A549 (cell line): ENCODE results near the gene IGFL4. TPM values are rescaled to one million over a fixed set of nuclear protein-coding genes. Genes with fewer than 3 reads are reported as not detected.

Experiments used
- ATAC-seq, 2 experiments: fragments of 200-7000 bp in 1 of 2; fragments of >200 bp in 1 of 2; cut with Nextera tagmentation in 1 of 2; cut with Tn5 transposase in 1 of 2; 3 replicates each; pipeline versions ENCODE4 v1.8.0 to v1.9.1; 2018 to 2020; ENCODE audit warnings: mild to moderate bottlenecking in 1 of 2, moderate library complexity in 1 of 2
- CTCF ChIA-PET: fragments of 300-600 bp; sonication (Branson Sonifier 250); formaldehyde crosslinking; extraction: SDS; loops from one replicate; lab custom pipeline; 2021; ENCODE audit warnings: antibody characterized with exemption, inconsistent platforms; lab: Yijun Ruan, JAX
- POLR2A ChIA-PET: fragments of 350-600 bp; formaldehyde crosslinking; extraction: SDS; loops from one replicate; lab custom pipeline; 2021; ENCODE audit warnings: antibody characterized with exemption, inconsistent platforms; lab: Yijun Ruan, JAX
- DNase-seq, 2 experiments: peaks; one replicate each; pipeline versions ENCODE4 v3.0.0 to v3.0.0-alpha.2; 2011 to 2016; ENCODE audit warnings: low read depth in 1 of 2, low spot score in 1 of 2
- FAIRE-seq: peaks from 2 replicates; lab custom pipeline; 2011; peaks lifted over from hg19 to GRCh38; lab: Jason Lieb, UNC
- H3K27ac ChIP-seq, 2 experiments: fragments of >200 bp; sonication (Bioruptor Twin); formaldehyde crosslinking; 3 replicates each; pipeline ENCODE4 v1.5.1; 2016 to 2017
- H3K4me1 ChIP-seq: fragments of >200 bp; sonication (Bioruptor Twin); formaldehyde crosslinking; 3 replicates; pipeline ENCODE4 v1.6.1; 2016
- H3K4me2 ChIP-seq: fragments of >200 bp; sonication (Bioruptor Twin); formaldehyde crosslinking; 3 replicates; pipeline ENCODE4 v1.6.1; 2016
- H3K4me3 ChIP-seq: fragments of >200 bp; sonication (Bioruptor Twin); formaldehyde crosslinking; 3 replicates; pipeline ENCODE4 v1.5.1; 2016
- H3K9me3 ChIP-seq: fragments of >200 bp; sonication (Bioruptor Twin); formaldehyde crosslinking; 3 replicates; pipeline ENCODE4 v1.6.1; 2016
- CBX8 ChIP-seq: fragments of 200-600 bp; sonication (generic); IDR thresholded peaks from 2 replicates; pipeline ENCODE4 v1.6.1; 2016
- CEBPB ChIP-seq, 2 experiments: fragments of >200 bp in 1 of 2; sonication (Bioruptor Twin) in 1 of 2; formaldehyde crosslinking in 1 of 2; IDR thresholded peaks; 2 replicates each; pipeline ENCODE4 v1.6.1; 2012 to 2016
- CHD4 ChIP-seq: fragments of 200-600 bp; sonication (generic); IDR thresholded peaks from 2 replicates; pipeline ENCODE4 v1.6.1; 2016; ENCODE audit warnings: antibody characterized with exemption, mild to moderate bottlenecking, borderline replicate concordance
- ELK1 ChIP-seq: fragments of 150-350 bp; IDR thresholded peaks from 2 replicates; pipeline ENCODE4 v1.6.1; 2014; ENCODE audit warnings: low read depth, mild to moderate bottlenecking, low read length
- EP300 ChIP-seq, 2 experiments: fragments of >200 bp; sonication (Bioruptor Twin); formaldehyde crosslinking; IDR thresholded peaks; 2 replicates in 1 of 2; 3 replicates in 1 of 2; pipeline ENCODE4 v1.6.1; 2016 to 2017
- FOSB ChIP-seq: fragments of 250-450 bp; sonication (Bioruptor Pico); IDR thresholded peaks from 2 replicates; pipeline ENCODE4 v1.5.0; 2020; ENCODE audit warnings: mild to moderate bottlenecking, moderate library complexity
- GATA3 ChIP-seq: IDR thresholded peaks from 2 replicates; pipeline ENCODE4 v1.6.1; 2012; ENCODE audit warnings: borderline replicate concordance
- HDAC2 ChIP-seq: fragments of 200-600 bp; sonication (generic); IDR thresholded peaks from 2 replicates; pipeline ENCODE4 v1.6.1; 2016
- HES2 ChIP-seq: fragments of >200 bp; sonication (Bioruptor Twin); formaldehyde crosslinking; IDR thresholded peaks from 2 replicates; pipeline ENCODE4 v1.6.1; 2016
- HOXB13 ChIP-seq: fragments of 250-450 bp; sonication (Bioruptor Pico); IDR thresholded peaks from 2 replicates; pipeline ENCODE4 v1.5.0; 2020; ENCODE audit warnings: low read depth, mild to moderate bottlenecking, moderate library complexity
- HOXB5 ChIP-seq: fragments of 250-450 bp; sonication (Bioruptor Pico); IDR thresholded peaks from 2 replicates; pipeline ENCODE4 v1.5.0; 2020; ENCODE audit warnings: mild to moderate bottlenecking, moderate library complexity
- KDM1A ChIP-seq: fragments of 200-600 bp; sonication (generic); IDR thresholded peaks from 2 replicates; pipeline ENCODE4 v1.6.1; 2016; ENCODE audit warnings: low read depth, mild to moderate bottlenecking
- MAZ ChIP-seq: fragments of 150-350 bp; IDR thresholded peaks from 2 replicates; pipeline ENCODE4 v1.6.1; 2014; ENCODE audit warnings: antibody characterized with exemption, low read depth, low read length, borderline replicate concordance
- MYC ChIP-seq: IDR thresholded peaks from 2 replicates; pipeline ENCODE4 v1.6.1; 2012; ENCODE audit warnings: mild to moderate bottlenecking, inconsistent platforms, low read length, improper control_type of control experiment, borderline replicate concordance
- NFE2L2 ChIP-seq: fragments of 150-350 bp; conservative IDR thresholded peaks from 2 replicates; pipeline ENCODE4 v1.6.1; 2014; ENCODE audit warnings: low read length
- PHF8 ChIP-seq: fragments of 200-600 bp; sonication (generic); IDR thresholded peaks from 2 replicates; pipeline ENCODE4 v1.6.1; 2016; ENCODE audit warnings: low read depth, mild to moderate bottlenecking, antibody characterized with exemption, moderate library complexity, borderline replicate concordance
- POLR2A ChIP-seq: IDR thresholded peaks from 2 replicates; pipeline ENCODE4 v1.6.1; 2012; ENCODE audit warnings: mild to moderate bottlenecking, low read length
- POLR2AphosphoS2 ChIP-seq: conservative IDR thresholded peaks from 2 replicates; pipeline ENCODE4 v1.6.1; 2012; ENCODE audit warnings: low read length, improper control_type of control experiment, inconsistent platforms
- RAD21 ChIP-seq, 2 experiments: fragments of >200 bp in 1 of 2; sonication (Bioruptor Twin) in 1 of 2; formaldehyde crosslinking in 1 of 2; IDR thresholded peaks in 1 of 2; conservative IDR thresholded peaks in 1 of 2; 2 replicates in 1 of 2; 3 replicates in 1 of 2; pipeline ENCODE4 v1.6.1; 2012 to 2018; ENCODE audit warnings: inconsistent platforms in 1 of 2
- TP53 ChIP-seq: fragments of 250-450 bp; sonication (Bioruptor Pico); IDR thresholded peaks from 2 replicates; pipeline ENCODE4 v1.5.0; 2021; ENCODE audit warnings: mild to moderate bottlenecking, moderate library complexity
- ZC3H11A ChIP-seq: fragments of 450-650 bp; IDR thresholded peaks from 2 replicates; pipeline ENCODE4 v1.6.1; 2014; ENCODE audit warnings: antibody characterized with exemption, mild to moderate bottlenecking
- ZFP36 ChIP-seq: fragments of 450-650 bp; IDR thresholded peaks from 2 replicates; pipeline ENCODE4 v1.6.1; 2014; ENCODE audit warnings: borderline replicate concordance; ENCODE audit not compliant: partially characterized antibody
- ZNF302 ChIP-seq: fragments of 250-450 bp; sonication (Bioruptor Pico); IDR thresholded peaks from 2 replicates; pipeline ENCODE4 v1.9.0; 2021; ENCODE audit warnings: inconsistent platforms, mild to moderate bottlenecking, moderate library complexity
- WGBS: methylation state at CpG from one replicate; pipeline ENCODE4 v1.1.6; 2017; ENCODE audit errors: missing lambda C conversion rate; 5-methylcytosine and 5-hydroxymethylcytosine counted together
- polyA minus RNA-seq: library from RNA; depleted of rRNA, polyadenylated mRNA; stranded (reverse); fragments of >200 nt; gene quantifications from 2 replicates; pipeline ENCODE4 v1.2.3, GENCODE V29; 2011; rRNA and poly(A)+ RNA removed
- polyA plus RNA-seq, 4 experiments: library from polyadenylated mRNA; depleted of rRNA in 3 of 4; stranded (reverse); fragments of >200 nt; fragmentation: RNase III in 1 of 4; extraction: RNeasy Plus Mini Kit Qiagen cat#74134 plus additional on column Dnase treatment in 1 of 4; gene quantifications; 2 replicates in 3 of 4; 3 replicates in 1 of 4; pipeline ENCODE4 v1.2.3, GENCODE V29; 2011 to 2017

IGFL4 gene
- polyA plus RNA-seq (2011; rRNA removed), result 1.7 and 2.4 TPM in 2 replicates
- polyA plus RNA-seq (2012; cell fraction: cytosol; rRNA removed), result 0.03 TPM in 2 replicates
- 0.40 and 0.66 TPM in 2 replicates for polyA plus RNA-seq (2012; cell fraction: nucleus; rRNA removed)
- 1.3 to 3.1 TPM (median 2.8 TPM) in 3 replicates for polyA plus RNA-seq (2017; fragmentation: RNase III; extraction: RNeasy Plus Mini Kit Qiagen cat#74134 plus additional on column Dnase treatment)
- polyA minus RNA-seq, result 0.83 and 1.7 TPM in 2 replicates

- Histone ChIP-seq H3K4me1 (peaks cover 14% of the 10 kb centered on the region), H3K27ac (peak within 1 kb of the TSS in 1 of 2 experiments; percentile 48; a peak in 3 of 6 replicates), H3K4me2 (peak within 1 kb of the TSS; percentile 36)
- CTCF ChIA-PET, result interaction anchor here (0.6 to 36.0 kb wide), 14 partner anchors 8 to 488 kb away, joined by 3 to 713 read pairs (median 5); no protein-coding TSS in a partner anchor
- peak; percentile 45 to 53; a peak in 4 of 6 replicates for ATAC-seq
- FAIRE-seq, result no peak
- WGBS, result 39% methylated on average over 7 of the region's 7 CpGs
- POLR2A ChIA-PET, result interaction anchor here (0.5 to 1.6 kb wide), 5 partner anchors 28 to 504 kb away, joined by 3 to 7 read pairs (median 5); no protein-coding TSS in a partner anchor
- TF ChIP-seq POLR2AphosphoS2 (no peak), KDM1A (no peak), RAD21 (conservative IDR thresholded peaks at IDR 0.05 in 1 of 2, IDR thresholded peaks at IDR 0.05 in 1 of 2) (no peak), GATA3 (peak; percentile 61; the same call in 1 of the 2 replicates), POLR2A (no peak), EP300 (IDR thresholded peaks at IDR 0.05) (peak in 1 of 2 experiments; percentile 35; a peak in 1 of 5 replicates), PHF8 (no peak), CHD4 (no peak)
- TF ChIP-seq, all 56 proteins: peak for 2
- Histone ChIP-seq H3K9me3 (peaks cover 40% of the 10 kb centered on the region), H3K4me3 (no peak within 1 kb of the TSS)
- peak in 1 of 2 experiments; percentile 41 for DNase-seq
Measured at GRCh38 chr19:46040952-46041500, at the start of gene IGFL4. IGFL4 (minus strand) TSS chr19:46041002; CDS start chr19:46040962, 40 bp downstream.

- ChIA-PET POLR2A (no interaction called here), CTCF (interaction anchor here (0.6 to 19.9 kb wide), 5 partner anchors 9 to 223 kb away, joined by 4 to 854 read pairs (median 32); no protein-coding TSS in a partner anchor)
- no peak overlapping the region for H3K27ac ChIP-seq
- ATAC-seq, result no peak
- no peak for DNase-seq
- no peaks in the 10 kb centered on the region for H3K4me1 ChIP-seq
- WGBS, result 64% methylated on average over 5 of the region's 5 CpGs
- no peak for FAIRE-seq
- no peak overlapping the region for H3K4me2 ChIP-seq
- H3K9me3 ChIP-seq, result peaks cover 45% of the 10 kb centered on the region
- no peak for TF ChIP-seq ELK1
- TF ChIP-seq, all 56 proteins: peak for 0
- no peak overlapping the region for H3K4me3 ChIP-seq
Measured at GRCh38 chr19:46090444-46090843, 49.6 kb upstream of the IGFL4 start.

- peaks cover 54% of the 10 kb centered on the region for H3K9me3 ChIP-seq
- 67% methylated on average over 1 of the region's 1 CpG for WGBS
- CTCF ChIA-PET, result interaction anchor here (1.0 to 19.9 kb wide), 8 partner anchors 8 to 306 kb away, joined by 4 to 854 read pairs (median 15); no protein-coding TSS in a partner anchor
- no peak for FAIRE-seq
- POLR2A ChIA-PET, result no interaction called here
- H3K4me2 ChIP-seq, result no peak overlapping the region
- ATAC-seq, result no peak
- DNase-seq, result no peak
- no peak overlapping the region for H3K4me3 ChIP-seq
- TF ChIP-seq HES2 (no peak), ZNF302 (CRISPR knock-in tag) (no peak), MAZ (no peak), ZFP36 (no peak), CBX8 (no peak), NFE2L2 (no peak), HOXB13 (CRISPR knock-in tag) (no peak), POLR2A (no peak), MYC (no peak), FOSB (CRISPR knock-in tag) (no peak), HDAC2 (no peak), ZC3H11A (no peak), HOXB5 (CRISPR knock-in tag) (no peak), CEBPB (IDR thresholded peaks at IDR 0.05) (no peak), TP53 (CRISPR knock-in tag) (no peak)
- TF ChIP-seq, all 56 proteins: peak for 0
- no peaks in the 10 kb centered on the region for H3K4me1 ChIP-seq
- H3K27ac ChIP-seq, result no peak overlapping the region
Measured at GRCh38 chr19:46089432-46089831, 48.6 kb upstream of the IGFL4 start.
